GM10266 (cell line): ENCODE results near the gene GCH1.

Experiments
- DNase-seq: peaks from one replicate; pipeline ENCODE4 v3.0.0; 2012; ENCODE audit errors: extremely low spot score
- CTCF ChIP-seq: IDR thresholded peaks from 2 replicates; pipeline ENCODE4 v1.5.1; 2012; ENCODE audit warnings: mild to moderate bottlenecking, low read depth; ENCODE audit not compliant: control insufficient read depth, insufficient read depth; ENCODE audit errors: missing control alignments

GCH1 gene

GRCh38 chr14:54818201-54819133 lies 84.2 kb downstream of the GCH1 start:
- no peak for DNase-seq
- TF ChIP-seq CTCF, result no peak

GRCh38 chr14:54817506-54817905 lies 85.1 kb downstream of the GCH1 start:
- DNase-seq, result no peak
- TF ChIP-seq CTCF, result no peak

GRCh38 chr14:54816450-54816849 lies 86.2 kb downstream of the GCH1 start:
- no peak for DNase-seq
- no peak for TF ChIP-seq CTCF

- no peak for TF ChIP-seq CTCF
- no peak for DNase-seq
Measured at GRCh38 chr14:54815515-54815914, 87.1 kb downstream of the GCH1 start.

GRCh38 chr14:54815016-54815415 lies 87.6 kb downstream of the GCH1 start:
- TF ChIP-seq CTCF, result no peak
- no peak for DNase-seq

GRCh38 chr14:54814076-54814475 lies 88.5 kb downstream of the GCH1 start:
- TF ChIP-seq CTCF, result no peak
- DNase-seq, result no peak

GRCh38 chr14:54813081-54813480 lies 89.5 kb downstream of the GCH1 start:
- DNase-seq, result no peak
- TF ChIP-seq CTCF, result no peak
